Measurements from ENCODE around the gene AKAP8L. TPM values are rescaled to one million over a fixed set of nuclear protein-coding genes. Genes with fewer than 3 reads are reported as not detected.

Gene AKAP8L
- total RNA-seq, 1 donor = 119 TPM

- DNase-seq (ENCODE audit: low read depth in 2 of 3, low spot score in 2 of 3) = no peak
Measured at GRCh38 chr19:15448778-15449619, 30.2 kb upstream of the AKAP8L start.

DNA sequence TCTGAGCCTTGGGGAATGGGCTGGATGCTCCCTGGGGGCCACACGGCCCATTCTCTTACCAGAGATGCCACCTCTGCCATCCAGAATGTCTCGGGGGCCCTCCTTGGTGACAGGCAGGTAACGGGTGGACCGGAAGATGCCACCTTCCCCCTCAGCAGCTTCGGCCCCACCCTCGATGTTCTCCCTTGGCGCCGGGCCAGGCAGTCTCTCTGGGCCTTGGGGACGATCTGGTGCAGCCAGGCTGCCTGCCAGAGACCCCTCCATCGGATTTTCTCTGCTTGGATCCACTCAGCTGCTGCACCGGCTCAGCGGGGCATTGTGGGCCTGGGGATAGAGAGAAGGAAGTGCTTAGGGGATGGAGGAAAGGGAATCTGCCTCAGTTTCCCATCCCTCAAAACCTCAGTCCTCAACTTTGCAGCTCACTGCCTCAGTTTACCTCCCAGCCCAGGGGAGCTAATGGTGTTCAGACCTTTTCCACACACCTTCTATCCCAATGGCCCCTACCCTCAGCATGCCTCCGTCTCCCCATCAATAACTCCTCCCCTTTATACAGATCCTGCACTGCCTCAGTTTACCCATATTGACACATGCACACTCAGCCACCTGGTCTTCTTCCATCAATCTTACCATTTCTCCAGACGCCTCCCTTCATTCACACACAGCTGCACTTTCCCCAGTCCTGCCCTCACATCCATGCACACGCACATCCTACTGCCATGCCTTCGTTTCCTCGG is 29.4 kb upstream of the AKAP8L start:
- DNase-seq (ENCODE audit: low read depth in 2 of 3, low spot score in 2 of 3) = no peak

DNA sequence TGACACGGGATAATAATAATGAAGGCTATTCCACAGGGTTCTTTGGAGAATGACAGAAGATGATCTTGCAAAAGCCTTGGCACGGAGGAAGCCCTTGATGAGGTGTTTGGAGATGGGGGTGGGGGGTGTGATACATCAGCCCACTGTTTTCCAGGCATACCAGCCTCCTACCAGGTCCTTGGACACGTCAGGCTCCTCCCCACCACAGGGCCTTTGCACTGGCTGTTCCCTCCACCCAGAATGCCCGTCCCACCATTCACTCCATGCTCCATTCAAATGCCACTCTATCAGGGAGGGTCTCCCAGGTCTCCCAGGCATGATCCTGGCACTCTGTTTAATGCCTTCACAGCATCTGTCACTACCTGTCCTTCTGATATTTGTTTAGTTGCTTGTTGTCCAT is 28.3 kb upstream of the AKAP8L start:
- DNase-seq (ENCODE audit: low read depth in 2 of 3, low spot score in 2 of 3) = no peak

DNA sequence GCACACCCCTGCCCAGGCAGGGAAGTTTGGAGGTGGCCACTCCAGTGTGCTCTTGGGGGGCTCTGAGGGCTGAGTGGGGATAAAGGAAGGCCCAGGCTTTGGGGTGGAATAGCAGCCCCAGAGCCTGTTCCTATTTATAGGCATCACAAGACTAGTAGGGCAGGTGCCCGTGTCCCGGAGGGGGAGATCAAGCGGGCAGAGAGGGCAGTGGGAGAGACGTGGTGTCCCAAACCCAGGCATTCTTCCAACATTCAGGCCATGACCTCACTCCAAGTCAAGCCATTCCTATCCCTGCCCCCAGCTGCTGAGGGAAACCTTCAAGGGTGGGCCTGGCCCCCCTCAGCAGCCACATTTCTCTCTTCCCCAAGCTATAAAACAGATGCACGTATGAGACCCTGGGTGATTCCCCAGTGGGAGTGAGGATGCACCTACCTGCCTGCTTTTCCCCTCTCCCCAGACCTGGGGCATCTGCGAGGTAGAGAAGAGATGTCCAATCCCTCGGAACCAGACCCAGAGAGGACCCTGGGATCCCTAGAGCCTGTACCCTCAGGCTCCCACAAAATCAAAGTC is 27.1 kb upstream of the AKAP8L start:
- no peak for DNase-seq (ENCODE audit: low read depth in 2 of 3, low spot score in 2 of 3)

GRCh38 chr19:15445227-15445605 is 26.4 kb upstream of the AKAP8L start:
- DNase-seq (ENCODE audit: low read depth in 2 of 3, low spot score in 2 of 3) = no peak

- DNase-seq (ENCODE audit: low read depth in 2 of 3, low spot score in 2 of 3) = no peak
Measured at GRCh38 chr19:15444505-15445226, 25.9 kb upstream of the AKAP8L start.

GRCh38 chr19:15443838-15444237 is 25.1 kb upstream of the AKAP8L start:
- no peak for DNase-seq (ENCODE audit: low read depth in 2 of 3, low spot score in 2 of 3)

GRCh38 chr19:15443325-15443724 is 24.5 kb upstream of the AKAP8L start:
- DNase-seq (ENCODE audit: low read depth in 2 of 3, low spot score in 2 of 3) = no peak

DNA sequence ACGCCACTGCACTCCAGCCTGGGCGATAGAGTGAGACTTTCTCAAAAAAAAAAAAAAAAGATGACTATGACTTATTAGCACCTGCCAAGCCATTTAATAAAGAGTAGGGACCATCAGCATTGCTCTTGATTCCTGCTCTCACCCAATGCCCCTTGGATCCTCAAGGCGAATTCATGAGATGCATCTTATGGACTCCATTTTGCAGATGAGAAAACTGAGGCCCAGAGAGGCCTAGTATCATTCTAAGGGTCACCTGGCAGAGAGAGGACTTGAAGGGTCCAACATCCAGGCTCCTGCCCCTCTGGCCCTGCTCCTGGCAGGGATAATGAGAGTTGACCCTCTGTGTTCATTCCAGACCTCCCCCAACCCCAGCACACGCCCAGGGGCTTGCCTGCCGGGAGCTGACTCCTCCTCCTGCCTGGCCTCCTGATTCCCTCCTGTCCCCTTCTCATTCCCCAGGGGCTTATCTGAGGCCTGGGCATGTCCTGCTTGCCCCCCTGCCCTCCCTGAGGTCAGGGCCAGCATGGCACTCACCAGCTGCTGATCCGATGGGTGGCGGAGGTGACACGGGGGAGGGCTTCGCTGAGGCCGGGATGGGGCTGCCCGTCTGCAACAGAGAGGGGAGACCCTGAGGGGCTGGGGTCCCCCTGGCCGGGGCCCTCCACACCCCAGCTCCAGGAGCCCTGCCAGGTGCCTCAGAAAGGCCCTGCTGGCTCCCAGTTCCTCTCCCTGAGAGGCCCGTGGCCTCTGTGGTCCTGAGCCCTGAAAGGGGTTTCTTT is 23.5 kb upstream of the AKAP8L start:
- DNase-seq (ENCODE audit: low read depth in 2 of 3, low spot score in 2 of 3) = no peak

DNA sequence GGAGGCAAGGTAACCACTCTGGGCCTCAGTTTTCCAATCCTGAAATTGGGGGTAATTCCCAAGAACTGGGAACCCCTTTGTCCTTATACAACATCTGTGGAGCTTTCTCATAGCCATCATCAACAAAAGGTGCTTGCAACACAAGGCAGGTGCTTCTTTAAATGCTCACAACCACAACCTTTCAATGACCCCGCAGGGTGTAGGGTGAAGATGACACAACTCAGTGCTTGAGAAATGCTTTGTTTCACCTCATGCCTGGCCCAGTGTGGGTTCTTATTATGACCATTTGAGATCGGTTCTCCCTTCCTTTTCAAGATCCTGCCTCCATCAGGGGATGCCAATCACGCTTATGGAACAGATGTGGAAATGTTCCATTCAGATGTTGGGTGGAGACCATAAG is 22.5 kb upstream of the AKAP8L start:
- DNase-seq (ENCODE audit: low read depth in 2 of 3, low spot score in 2 of 3) = no peak

- DNase-seq (ENCODE audit: low read depth in 2 of 3, low spot score in 2 of 3) = no peak
Measured at GRCh38 chr19:15439821-15440641, 21.2 kb upstream of the AKAP8L start.

DNA sequence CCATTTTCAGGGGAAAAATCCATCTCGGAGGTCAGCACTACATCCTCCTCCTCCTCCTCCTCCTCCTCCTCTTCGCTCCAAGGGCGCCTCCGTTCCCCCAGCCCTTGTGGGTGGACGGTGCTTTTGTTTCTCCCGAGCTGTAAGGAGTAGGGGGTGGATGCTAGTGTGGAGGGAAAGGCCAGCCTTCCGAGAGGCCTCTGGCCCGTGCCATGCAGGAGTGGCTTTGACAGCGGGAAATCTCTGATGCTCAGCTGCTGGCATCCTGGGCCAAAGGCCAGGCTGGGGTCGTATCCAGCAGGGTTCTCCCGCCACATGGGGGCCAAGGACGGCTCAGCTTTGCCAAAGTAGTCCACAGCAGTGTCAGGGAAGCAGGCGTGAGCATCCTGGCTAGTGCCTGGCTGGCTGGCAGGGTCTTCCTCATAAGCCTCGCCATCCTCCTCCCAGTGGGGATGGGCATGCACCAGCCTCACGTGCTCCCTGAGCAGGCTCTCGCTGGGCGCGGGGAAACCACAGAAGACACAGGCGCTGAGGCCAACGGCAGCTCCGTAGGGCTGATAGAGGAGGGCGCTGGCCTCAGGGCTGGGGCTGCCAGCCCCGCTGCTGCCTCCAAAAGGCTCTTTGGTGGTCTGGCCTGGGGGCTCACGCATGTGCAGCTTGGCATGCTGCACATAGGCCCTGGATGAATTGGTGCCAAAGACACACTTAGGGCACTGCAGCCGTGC is 20.5 kb upstream of the AKAP8L start:
- no peak for DNase-seq (ENCODE audit: low read depth in 2 of 3, low spot score in 2 of 3)

DNA sequence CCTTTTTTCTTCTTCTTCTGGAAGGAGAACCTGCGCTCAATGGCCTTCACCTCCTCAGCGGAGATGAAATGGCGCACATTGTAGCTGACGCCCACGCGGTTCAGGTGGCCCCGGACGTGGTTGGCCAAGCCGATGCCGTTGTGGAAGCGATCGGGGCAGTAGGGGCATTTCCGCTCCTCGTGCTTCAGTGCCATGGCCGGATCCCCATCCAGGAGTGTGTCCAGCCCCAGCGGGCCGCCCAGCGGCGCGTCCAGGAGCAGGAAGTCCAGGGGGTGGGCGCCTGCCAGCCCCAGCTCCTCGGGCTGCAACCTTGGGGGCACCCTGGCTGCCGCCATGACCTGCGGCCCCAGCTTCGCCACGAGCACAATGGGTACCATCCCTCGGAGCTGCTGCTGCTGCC is 19.8 kb upstream of the AKAP8L start:
- no peak for DNase-seq (ENCODE audit: low read depth in 2 of 3, low spot score in 2 of 3)

DNA sequence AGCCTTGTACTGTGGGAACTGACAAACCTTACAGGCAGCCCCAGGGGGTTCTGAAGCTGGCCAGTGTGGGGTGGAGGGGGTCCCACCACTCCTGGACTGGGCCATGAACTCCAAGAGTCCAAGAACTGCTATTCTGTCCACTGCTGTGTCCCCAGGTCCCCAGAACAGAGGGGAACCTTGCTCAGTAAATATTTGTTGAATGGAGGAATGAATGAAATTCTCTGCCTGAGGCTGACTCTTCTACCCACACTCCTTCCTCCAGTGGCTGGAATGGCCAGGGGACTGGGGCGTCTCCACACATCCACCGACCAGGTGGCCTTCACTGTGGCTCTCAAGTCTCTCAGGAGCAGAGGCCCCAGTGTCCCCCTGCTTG is 19.3 kb upstream of the AKAP8L start:
- DNase-seq (ENCODE audit: low read depth in 2 of 3, low spot score in 2 of 3) = no peak

- DNase-seq (ENCODE audit: low read depth in 2 of 3, low spot score in 2 of 3) = no peak
Measured at GRCh38 chr19:15437355-15438123, 18.8 kb upstream of the AKAP8L start.

- no peak for DNase-seq (ENCODE audit: low read depth in 2 of 3, low spot score in 2 of 3)
Measured at GRCh38 chr19:15436826-15437110, 18.0 kb upstream of the AKAP8L start.

GRCh38 chr19:15436012-15436825 is 17.4 kb upstream of the AKAP8L start:
- no peak for DNase-seq (ENCODE audit: low read depth in 2 of 3, low spot score in 2 of 3)

All from hematopoietic multipotent progenitor cell (in vitro differentiated cells).